GM19372 (cell line): ENCODE results near the gene HSPA9.

Source experiments
- ATAC-seq: cut with Tn5 transposase; IDR thresholded peaks from one replicate; pipeline ENCODE4 v1.9.1; 2021; ENCODE audit warnings: mild to moderate bottlenecking, low read depth, moderate library complexity; ENCODE audit not compliant: unreplicated experiment

HSPA9 gene

GRCh38 chr5:138565100-138565821, 9.9 kb downstream of the HSPA9 start:
- no peak for ATAC-seq

DNA sequence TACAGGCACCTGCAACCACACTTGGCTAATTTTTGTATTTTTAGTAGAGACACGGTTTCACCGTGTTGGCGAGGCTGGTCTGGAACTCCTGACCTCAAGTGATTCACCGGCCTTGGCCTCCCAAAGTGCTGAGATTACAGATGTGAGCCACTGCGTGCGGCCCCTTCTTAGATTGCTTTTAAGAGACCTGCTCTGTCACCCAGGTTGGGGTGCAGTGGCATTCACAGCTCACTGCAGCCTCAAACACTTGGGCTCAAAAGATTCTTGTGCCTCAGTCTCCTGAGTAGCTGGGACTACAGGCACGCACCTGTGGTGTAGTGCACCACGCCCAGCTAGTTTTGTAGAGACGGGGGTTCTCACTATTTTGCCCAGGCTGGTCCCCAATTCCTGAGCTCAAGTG, 11.0 kb downstream of the HSPA9 start:
- ATAC-seq = no peak

GRCh38 chr5:138563340-138564118, 11.7 kb downstream of the HSPA9 start:
- no peak for ATAC-seq

GRCh38 chr5:138560971-138561370, 14.2 kb downstream of the HSPA9 start:
- no peak for ATAC-seq

DNA sequence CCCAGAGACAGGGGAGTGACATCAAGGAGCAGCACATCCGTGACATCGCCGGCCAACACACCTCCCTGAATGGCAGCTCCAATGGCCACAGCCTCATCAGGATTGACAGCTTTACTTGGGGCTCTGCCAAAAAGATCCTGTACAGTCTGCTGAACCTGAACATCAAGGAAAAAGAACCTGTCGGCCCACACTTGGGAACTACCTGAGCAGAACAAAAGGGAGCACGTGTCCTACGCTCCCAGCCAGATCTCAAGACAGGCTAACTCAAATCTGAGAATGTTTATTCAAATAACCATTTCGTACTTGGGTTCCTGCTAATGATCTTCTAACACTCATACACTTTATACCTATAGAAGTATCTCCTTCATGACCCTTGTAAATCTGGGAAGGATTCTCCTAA, 15.3 kb downstream of the HSPA9 start:
- no peak for ATAC-seq

DNA sequence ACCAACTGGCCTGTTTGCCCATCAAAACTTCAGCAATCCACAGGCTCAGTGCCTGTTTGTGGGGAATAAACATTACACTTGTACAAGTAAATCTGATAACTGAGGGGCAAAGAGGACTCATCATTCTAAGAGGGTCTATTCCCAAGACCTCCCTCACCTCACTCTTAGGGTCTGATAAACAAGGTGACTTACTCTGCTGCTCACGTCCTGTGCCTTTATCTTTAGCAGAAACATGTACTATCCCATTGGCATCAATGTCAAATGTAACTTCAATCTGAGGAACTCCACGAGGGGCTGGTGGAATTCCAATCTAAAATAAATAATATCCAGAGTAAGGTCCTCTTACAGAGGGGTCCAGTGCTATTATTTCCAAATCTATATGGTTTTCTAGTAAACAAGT, 17.5 kb downstream of the HSPA9 start:
- ATAC-seq = no peak

- no peak for ATAC-seq
Observed at GRCh38 chr5:138554143-138554542, 21.1 kb downstream of the HSPA9 start.

DNA sequence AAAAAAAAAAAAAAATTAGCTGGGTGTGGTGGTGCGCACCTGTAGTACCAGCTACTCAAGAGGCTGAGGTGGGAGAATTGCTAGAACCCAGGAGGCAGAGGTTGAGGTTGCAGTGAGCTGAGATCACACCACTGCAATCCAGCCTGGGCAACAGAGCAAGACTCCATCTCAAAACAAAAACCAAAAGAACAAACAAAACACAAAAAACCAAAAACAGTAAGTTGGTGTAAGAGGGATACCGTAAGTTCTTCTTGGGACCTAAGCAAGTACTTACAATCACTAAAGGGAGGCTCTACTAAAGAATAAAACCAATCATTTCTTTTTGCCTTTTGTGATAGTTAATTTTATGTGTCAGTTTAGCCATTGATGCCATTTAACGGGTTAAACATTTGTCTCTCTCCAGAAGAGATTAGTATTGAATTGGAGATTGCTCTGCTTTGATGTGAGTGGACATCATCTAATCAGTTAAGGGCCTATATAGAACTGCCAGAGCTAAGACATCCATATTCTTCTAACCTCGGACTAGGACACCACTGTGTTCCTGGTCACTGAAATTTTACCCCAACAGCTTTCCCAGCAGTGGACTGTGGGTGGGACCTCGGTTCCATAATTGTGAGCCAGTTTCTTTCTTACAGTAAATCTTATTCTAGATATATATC, 21.6 kb downstream of the HSPA9 start:
- ATAC-seq = no peak

DNA sequence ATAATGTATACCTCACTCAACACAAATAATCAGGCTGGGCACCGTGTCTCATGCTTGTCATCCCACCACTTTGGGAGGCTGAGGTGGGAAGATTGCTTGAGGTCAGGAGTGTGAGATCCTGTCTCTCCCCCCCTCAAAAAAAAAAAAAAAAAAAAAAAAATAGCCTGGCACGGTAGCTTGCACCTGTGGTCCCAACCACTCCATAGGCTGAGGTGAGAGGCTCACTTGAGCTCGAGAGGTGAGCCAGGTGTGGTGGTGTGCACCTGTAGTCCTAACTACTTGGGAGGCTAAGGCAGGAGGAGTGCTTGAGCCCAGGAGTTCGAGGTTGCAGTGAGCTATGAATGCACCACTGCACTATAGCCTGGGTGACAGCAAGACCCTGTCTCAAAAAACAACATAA, 22.5 kb downstream of the HSPA9 start:
- no peak for ATAC-seq

GRCh38 chr5:138549414-138549813, 25.8 kb downstream of the HSPA9 start:
- no peak for ATAC-seq

DNA sequence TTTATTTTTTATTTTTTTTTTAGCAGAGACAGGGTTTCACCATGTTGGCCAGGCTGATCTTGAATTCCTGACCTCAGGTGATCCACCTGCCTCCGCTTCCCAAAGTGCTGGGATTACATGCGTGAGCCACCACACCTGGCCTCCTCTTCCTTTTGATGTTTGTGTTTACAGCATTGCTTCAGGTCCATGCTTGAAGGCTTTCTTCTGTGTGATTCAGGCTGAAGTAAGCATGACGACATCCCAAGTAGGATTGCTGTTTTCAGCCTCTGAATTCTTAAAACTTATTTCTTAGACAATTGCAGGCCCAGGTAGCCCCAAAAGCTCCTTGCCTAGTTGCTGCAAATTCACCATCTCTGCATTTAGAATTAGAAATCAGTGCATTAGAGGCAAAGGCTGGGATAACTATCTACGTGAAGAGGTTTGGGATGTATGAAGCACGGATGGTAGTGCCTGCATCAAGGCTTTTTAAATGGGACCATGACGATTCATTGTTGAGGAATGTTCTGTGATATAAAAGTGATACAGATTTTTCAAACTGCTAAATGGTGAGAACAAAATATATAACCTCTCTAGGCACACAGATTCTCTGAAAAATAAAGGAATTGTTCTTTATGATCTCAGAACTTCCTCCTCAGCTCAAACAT, 29.2 kb downstream of the HSPA9 start:
- no peak for ATAC-seq

DNA sequence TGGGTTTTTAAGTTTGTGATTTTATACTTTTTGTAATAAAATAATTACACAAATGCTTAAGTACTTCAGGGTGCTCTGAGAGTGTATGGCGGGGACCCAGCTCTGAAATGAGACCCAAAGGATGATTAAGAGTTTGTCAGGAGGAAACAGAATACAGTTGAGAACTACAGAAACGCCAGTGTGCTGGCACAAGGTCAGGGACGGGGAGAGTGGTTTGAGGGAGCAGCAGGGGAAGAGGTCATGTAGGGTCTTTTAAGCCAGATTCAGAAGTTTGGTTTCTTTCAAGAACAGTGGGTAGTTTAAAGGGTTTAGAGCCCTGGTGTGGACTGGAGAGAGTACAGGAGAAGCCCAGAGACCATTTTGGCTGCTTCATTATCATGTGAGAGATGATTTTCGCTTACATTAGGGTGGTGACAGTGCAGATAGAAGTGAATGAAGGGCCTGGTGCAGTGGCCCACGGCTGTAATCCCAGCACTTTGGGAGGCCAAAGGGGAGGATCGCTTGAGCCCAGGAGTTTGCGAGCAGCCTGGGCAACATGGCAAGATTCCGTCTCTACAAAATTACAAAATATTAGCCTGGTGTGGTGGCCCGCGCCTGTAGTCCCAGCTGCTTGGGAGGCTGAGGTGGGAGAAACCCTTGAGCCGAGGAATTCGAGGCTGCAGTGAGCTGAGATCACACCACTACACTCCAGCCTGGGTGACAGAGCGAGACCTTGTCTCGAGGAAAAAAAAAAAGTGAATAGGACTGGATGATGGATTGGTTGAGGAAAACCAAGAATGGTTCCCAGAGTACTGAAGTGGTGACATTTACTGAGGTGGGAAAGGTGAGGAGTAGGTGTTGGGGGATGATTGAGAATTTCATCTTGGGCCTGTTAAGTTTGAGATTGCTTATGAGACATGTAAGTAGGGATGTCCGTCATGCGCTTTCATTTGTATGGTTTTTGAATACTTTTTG, 30.7 kb downstream of the HSPA9 start:
- no peak for ATAC-seq

- ATAC-seq = peak; percentile 35
Observed at GRCh38 chr5:138543730-138544104, 31.5 kb downstream of the HSPA9 start.

GRCh38 chr5:138542956-138543729, 32.1 kb downstream of the HSPA9 start, which contains the start of gene ETF1:
Gene ETF1, minus strand, starts transcription at chr5:138543236. Its CDS starts 318 bp downstream, at chr5:138542918.
- peak; percentile 92 for ATAC-seq

GRCh38 chr5:138542180-138542955, 32.8 kb downstream of the HSPA9 start:
- no peak for ATAC-seq

DNA sequence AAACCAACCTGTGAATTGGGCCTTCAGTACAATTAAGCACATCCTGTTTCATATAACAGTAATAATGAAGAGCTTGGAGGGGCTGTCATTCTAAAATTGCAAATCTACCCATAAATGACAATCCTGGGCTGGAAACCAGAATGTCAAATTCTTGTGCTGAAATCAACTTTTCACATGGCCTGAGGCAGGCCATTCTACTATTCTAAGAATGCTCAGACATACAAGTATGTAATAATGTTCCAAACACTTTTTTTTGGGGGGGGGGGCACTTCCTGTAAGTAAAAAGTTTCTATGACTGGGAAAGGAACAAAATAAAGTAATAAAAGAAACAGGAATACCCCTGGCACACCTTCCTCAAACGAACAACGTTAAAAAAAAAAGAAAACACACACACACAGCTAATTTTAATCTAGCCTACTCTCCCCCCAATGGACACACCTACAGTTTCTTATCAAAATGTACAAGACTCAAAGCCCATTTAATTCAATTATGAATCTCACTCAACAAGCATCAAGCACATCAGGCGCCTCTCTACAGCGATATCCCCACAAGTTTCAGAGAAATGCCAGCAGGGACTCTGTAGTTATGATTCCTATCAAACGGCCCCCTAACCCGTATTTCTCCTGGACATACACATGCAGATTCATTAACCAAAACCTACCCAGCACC, 33.6 kb downstream of the HSPA9 start:
- ATAC-seq = no peak

- ATAC-seq = no peak
Observed at GRCh38 chr5:138539791-138540190, 35.4 kb downstream of the HSPA9 start.
